Body of pancreas (tissue), 4 donors: Measurements from ENCODE around the gene MICU1.

ENCODE experiments used
- CTCF ChIP-seq, 7 experiments: fragments of 450-650 bp in 4 of 7; fragments of 200-600 bp in 3 of 7; sonication (generic) in 3 of 7; IDR thresholded peaks; one replicate each; pipeline ENCODE4 v1.5.1; 2016 to 2019; ENCODE audit warnings: antibody characterized with exemption in 7 of 7
- POLR2A ChIP-seq, 3 donors: fragments of 450-650 bp; IDR thresholded peaks; one replicate each; pipeline ENCODE4 v1.6.1; 2016; ENCODE audit warnings: antibody characterized with exemption in 3 of 3, mild to moderate bottlenecking in 2 of 3

DNA sequence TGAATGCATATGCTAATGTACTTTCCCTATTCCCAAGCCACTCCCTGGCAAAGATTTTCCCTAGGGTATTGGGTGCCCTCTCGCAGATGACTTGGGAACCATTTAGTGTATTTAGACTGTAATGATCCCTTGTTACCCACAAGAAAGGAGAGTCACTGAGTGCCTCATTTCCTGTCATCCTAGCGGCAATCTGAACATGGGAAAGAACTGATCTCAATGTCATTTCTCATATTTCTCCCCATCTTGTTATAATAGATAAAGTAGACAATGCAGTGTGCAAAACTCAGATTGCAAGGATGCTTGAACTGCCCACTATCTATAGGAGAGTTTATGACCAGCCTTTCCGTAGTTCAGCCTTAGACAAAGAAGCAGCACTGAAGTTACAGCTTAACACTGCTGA, 123.3 kb downstream of the MICU1 start:
- TF ChIP-seq CTCF (IDR thresholded peaks at IDR 0.05) (no peak), POLR2A (IDR thresholded peaks at IDR 0.05) (no peak)
